LNCaP clone FGC (cell line): Measurements from ENCODE around the gene TRHDE.
"Not testable (repeated sequence)": the region's sequence is repeated elsewhere in the genome, so short reads cannot be mapped to it uniquely, and the experiment has no call there.

ENCODE experiments used
- DNase-seq: peaks from one replicate; pipeline ENCODE4 v3.0.0-alpha.2; 2011; ENCODE audit warnings: low read depth
- H3K4me3 ChIP-seq: 2 replicates; pipeline ENCODE4 v1.5.1; 2011; ENCODE audit warnings: mild to moderate bottlenecking, low read depth, low read length, control low read depth
- TF ChIP-seq, protein P1 (sequence below): IDR thresholded peaks from 2 replicates; pipeline ENCODE4 v1.5.1; 2012; ENCODE audit warnings: mild to moderate bottlenecking; ENCODE audit not compliant: control insufficient read depth, insufficient read depth; ENCODE audit errors: extremely low read depth

TRHDE gene

DNA sequence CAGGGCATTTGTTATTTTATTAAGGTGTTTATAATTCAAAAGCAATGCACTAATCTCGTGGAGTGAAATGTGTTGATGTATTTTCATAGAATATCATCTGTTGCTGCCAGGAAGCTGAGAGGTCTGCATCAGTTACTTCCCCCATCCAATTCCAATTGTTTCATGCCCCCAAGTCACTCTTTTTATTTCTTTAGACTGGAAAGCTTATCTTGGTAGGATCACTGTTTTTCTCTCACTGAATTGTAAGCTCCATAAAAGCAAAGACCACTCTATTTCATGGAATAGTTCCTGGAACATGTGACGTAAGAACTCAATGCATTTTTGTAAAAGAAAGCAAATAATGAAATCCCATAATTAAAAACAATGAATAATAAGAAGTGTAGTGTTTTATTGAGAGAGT is 420.2 kb downstream of the TRHDE start:
- no peak overlapping the region for H3K4me3 ChIP-seq
- TF ChIP-seq, protein P1, sequence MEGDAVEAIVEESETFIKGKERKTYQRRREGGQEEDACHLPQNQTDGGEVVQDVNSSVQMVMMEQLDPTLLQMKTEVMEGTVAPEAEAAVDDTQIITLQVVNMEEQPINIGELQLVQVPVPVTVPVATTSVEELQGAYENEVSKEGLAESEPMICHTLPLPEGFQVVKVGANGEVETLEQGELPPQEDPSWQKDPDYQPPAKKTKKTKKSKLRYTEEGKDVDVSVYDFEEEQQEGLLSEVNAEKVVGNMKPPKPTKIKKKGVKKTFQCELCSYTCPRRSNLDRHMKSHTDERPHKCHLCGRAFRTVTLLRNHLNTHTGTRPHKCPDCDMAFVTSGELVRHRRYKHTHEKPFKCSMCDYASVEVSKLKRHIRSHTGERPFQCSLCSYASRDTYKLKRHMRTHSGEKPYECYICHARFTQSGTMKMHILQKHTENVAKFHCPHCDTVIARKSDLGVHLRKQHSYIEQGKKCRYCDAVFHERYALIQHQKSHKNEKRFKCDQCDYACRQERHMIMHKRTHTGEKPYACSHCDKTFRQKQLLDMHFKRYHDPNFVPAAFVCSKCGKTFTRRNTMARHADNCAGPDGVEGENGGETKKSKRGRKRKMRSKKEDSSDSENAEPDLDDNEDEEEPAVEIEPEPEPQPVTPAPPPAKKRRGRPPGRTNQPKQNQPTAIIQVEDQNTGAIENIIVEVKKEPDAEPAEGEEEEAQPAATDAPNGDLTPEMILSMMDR = no peak
- DNase-seq = no peak

DNA sequence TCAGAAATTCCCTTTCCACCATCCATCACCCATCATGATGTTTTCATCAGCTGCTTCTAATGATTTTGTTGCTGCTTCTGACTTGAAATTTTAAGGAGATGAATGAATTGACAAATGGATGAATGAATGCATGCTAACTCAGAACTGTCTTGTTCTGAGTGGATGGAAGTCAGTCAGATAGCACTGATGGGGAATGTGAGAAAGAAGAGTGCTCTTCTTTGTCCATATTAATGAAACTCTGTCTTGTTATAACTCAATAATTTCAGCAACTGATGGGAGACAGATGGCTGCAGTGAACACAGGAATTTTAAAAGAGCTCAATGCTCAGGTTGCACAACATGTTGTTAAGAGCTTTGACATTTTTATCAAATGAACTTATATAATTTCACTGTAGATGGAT is 422.0 kb downstream of the TRHDE start:
- no peak for DNase-seq
- TF ChIP-seq, protein P1 = no peak
- no peak overlapping the region for H3K4me3 ChIP-seq

DNA sequence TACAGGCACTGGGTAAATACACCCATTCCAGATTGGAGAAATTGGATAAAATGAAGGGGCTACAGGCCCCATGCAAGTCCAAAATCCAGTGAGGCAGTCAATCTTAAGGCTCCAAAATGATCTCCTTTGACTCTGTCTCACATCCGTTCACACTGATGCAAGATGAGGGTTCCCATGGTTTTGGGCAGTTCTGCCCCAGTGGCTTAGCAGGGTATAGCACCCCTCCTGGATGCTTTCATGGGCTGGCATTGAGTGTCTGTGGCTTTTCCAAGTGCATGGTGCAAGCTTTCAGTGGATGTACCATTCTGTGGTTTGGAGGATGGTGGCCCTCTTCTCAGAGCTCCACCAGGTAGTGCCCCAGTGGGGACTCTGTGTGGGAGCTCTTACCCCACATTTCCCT is 427.2 kb downstream of the TRHDE start:
- no peak for DNase-seq
- no peak overlapping the region for H3K4me3 ChIP-seq
- TF ChIP-seq, protein P1 = no peak

DNA sequence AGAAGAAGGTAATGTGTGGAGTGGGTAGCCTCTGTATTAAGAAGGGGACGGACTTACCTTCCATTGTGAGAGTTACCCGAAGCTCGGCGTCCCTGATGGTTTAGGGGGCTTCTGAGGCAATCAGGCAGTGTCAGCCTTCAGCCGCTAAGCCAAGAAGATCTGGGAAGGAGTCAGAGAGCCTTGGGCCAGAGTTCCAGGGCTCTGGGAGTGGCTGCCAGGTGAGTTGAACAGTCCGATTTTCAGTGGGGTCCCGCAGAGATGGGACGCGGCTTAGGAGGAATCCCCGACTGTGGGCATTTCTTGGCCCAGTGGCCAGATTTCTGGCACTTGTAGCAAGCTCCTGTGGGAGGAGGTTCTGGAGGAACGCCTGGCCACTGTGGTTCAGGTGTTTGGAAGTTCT is 439.9 kb downstream of the TRHDE start:
- not testable (repeated sequence) for H3K4me3 ChIP-seq, DNase-seq

DNA sequence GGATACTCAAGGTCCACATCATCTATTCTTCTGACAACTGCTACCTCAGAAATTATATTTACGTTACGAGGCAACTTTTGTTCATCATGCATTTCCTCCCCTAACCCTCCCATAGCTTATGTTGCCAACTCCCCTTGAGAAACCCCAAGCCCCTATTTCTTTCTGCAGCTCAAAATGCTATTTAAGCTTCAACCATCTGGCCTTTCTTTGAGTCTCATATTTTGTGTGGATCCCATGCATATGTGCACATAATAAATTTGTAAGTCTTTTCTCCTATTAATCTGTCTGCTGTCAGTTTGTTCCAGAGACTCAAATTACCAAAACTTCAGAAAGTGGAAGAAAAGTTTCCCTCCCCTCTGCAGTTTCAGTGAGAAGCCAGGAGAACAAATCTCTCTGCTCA is 444.1 kb downstream of the TRHDE start:
- TF ChIP-seq, protein P1 = no peak
- no peak for DNase-seq
- H3K4me3 ChIP-seq = no peak overlapping the region

DNA sequence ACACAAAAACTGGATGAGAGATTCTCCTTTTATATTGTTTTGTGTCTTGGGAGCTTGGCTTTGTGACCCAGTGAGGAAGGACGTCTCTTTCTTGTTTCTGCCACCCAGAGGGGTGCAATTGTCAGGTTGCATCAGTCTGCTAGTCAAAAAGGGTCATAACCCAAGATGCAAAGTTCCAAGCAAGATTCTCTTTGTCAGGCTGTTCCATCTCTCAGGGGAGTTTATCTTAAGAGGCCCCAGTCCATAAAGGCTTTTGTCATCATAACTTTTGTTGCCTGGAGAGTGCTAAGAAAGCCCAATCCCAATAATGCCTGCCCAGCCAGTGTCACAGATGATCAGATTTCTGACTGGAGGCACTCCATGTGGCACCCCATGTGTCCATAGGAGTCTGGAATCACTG is 444.9 kb downstream of the TRHDE start:
- no peak overlapping the region for H3K4me3 ChIP-seq
- TF ChIP-seq, protein P1 = no peak

More for the DNA sequence above, 444.9 kb downstream of the TRHDE start:
- DNase-seq = no peak
